Smooth muscle cell of bladder (primary cell): ENCODE results near the gene STYXL2. TPM values are rescaled to one million over a fixed set of nuclear protein-coding genes. Genes with fewer than 3 reads are reported as not detected.

Experiments used
- total RNA-seq: library from RNA; depleted of rRNA; stranded (reverse); fragments of >200 nt; gene quantifications from 2 replicates; pipeline ENCODE4 v1.2.3, GENCODE V29; 2014

STYXL2 gene
- not detected in 2 replicates for total RNA-seq

GRCh38 chr1:167093846-167094516, at the start of gene STYXL2:
STYXL2 (plus strand) TSS chr1:167094075; CDS start chr1:167094850, 775 bp downstream.

GRCh38 chr1:167090314-167090942, 3.4 kb upstream of the STYXL2 start, which contains the start of gene GPA33:
GPA33 (minus strand) TSS chr1:167090377; CDS start chr1:167090287, 90 bp downstream.

Other genes with a start within 250 kb of the STYXL2 start
- 8.4 and 9.7 TPM in 2 replicates for gene TADA1, start 217.8 kb upstream of the STYXL2 start, total RNA-seq
- under 0.01 TPM in 2 replicates for gene ILDR2, start 118.5 kb upstream of the STYXL2 start, total RNA-seq
- under 0.01 TPM in 1 of 2 replicates, not detected in the other for gene MAEL, start 104.8 kb upstream of the STYXL2 start, total RNA-seq
- gene GPA33, start 3.7 kb upstream of the STYXL2 start, total RNA-seq = not detected in 2 replicates
- gene POU2F1, start 126.8 kb downstream of the STYXL2 start, total RNA-seq = 2.4 and 2.8 TPM in 2 replicates